A673 (cell line): ENCODE measurements around the gene STYXL2. TPM values are rescaled to one million over a fixed set of nuclear protein-coding genes. Genes with fewer than 3 reads are reported as not detected.

Experiments
- BruUV-seq: library from RNA; stranded (reverse); fragments of 400-500 nt; replicated peaks from 2 replicates; lab custom pipeline; 2021; lab: Mats Ljungman, UMichigan
- CTCF ChIA-PET: fragments of 300-600 bp; sonication (Branson Sonifier 250); formaldehyde crosslinking; loops from one replicate; lab custom pipeline; 2022; ENCODE audit warnings: antibody characterized with exemption; lab: Charles Lee
- POLR2A ChIA-PET: fragments of 300-600 bp; sonication (Branson Sonifier 250); formaldehyde crosslinking; loops from one replicate; lab custom pipeline; 2022; ENCODE audit warnings: antibody characterized with exemption; ENCODE audit not compliant: low non-redundant PET; lab: Charles Lee
- DNase-seq: peaks from one replicate; pipeline ENCODE4 v3.0.0-alpha.2; 2015; ENCODE audit warnings: low spot score
- H3K27ac ChIP-seq: fragments of 200-600 bp; sonication (generic); 2 replicates; pipeline ENCODE4 v1.5.1; 2016; ENCODE audit warnings: mixed run types, low read depth, mild to moderate bottlenecking, mixed read lengths, antibody characterized with exemption, low read length; ENCODE audit not compliant: poor library complexity, severe bottlenecking
- H3K27me3 ChIP-seq: fragments of 200-600 bp; sonication (generic); replicated peaks from 2 replicates; pipeline ENCODE4 v1.6.1; 2017; ENCODE audit warnings: mixed run types, low read depth, mild to moderate bottlenecking, mixed read lengths, antibody characterized with exemption, low read length; ENCODE audit not compliant: insufficient read depth, poor library complexity
- H3K36me3 ChIP-seq: fragments of 200-600 bp; sonication (generic); 2 replicates; pipeline ENCODE4 v1.6.1; 2016; ENCODE audit warnings: mixed run types, mild to moderate bottlenecking, mixed read lengths, antibody characterized with exemption, low read length; ENCODE audit not compliant: insufficient read depth, poor library complexity, severe bottlenecking
- H3K4me1 ChIP-seq: fragments of 200-600 bp; sonication (generic); 2 replicates; pipeline ENCODE4 v1.6.1; 2017; ENCODE audit warnings: mixed run types, mild to moderate bottlenecking, mixed read lengths, antibody characterized with exemption, low read length; ENCODE audit not compliant: insufficient read depth, poor library complexity, severe bottlenecking
- H3K4me3 ChIP-seq: fragments of 200-600 bp; sonication (generic); 2 replicates; pipeline ENCODE4 v1.5.1; 2016; ENCODE audit warnings: low read depth, mixed run types, mild to moderate bottlenecking, mixed read lengths, low read length; ENCODE audit not compliant: poor library complexity, severe bottlenecking
- H3K9me3 ChIP-seq: fragments of 200-600 bp; sonication (generic); 2 replicates; pipeline ENCODE4 v1.6.1; 2016; ENCODE audit warnings: mixed run types, low read depth, mild to moderate bottlenecking, mixed read lengths, antibody characterized with exemption, low read length; ENCODE audit not compliant: poor library complexity, severe bottlenecking
- CTCF ChIP-seq: fragments of 300-800, 200-600 bp; sonication (generic); conservative IDR thresholded peaks from 2 replicates; pipeline ENCODE4 v1.5.1; 2017; ENCODE audit warnings: low read depth, mild to moderate bottlenecking, antibody characterized with exemption, low read length, moderate library complexity, mixed read lengths
- EZH2 ChIP-seq: fragments of 200-600 bp; sonication (generic); IDR thresholded peaks from 2 replicates; pipeline ENCODE4 v1.6.1; 2017; ENCODE audit warnings: borderline replicate concordance, low read depth, mild to moderate bottlenecking, mixed read lengths, antibody characterized with exemption, low read length; ENCODE audit not compliant: poor library complexity, severe bottlenecking
- intact Hi-C: fragments of 100-400 bp; cut with micrococcal nuclease; formaldehyde crosslinking; loops from one replicate; pipeline ENCODE4 v1.10.0; 2022; ENCODE audit not compliant: unreplicated experiment
- total RNA-seq: library from RNA; stranded (reverse); gene quantifications from 2 replicates; pipeline ENCODE4 v1.2.3, GENCODE V29; 2021

The STYXL2 gene
- total RNA-seq, 1 experiment from 2014 or later, result not detected

- no TSS peak for BruUV-seq
- intact Hi-C loops, result no loop called here
Measured at GRCh38 chr1:167099851-167100250, 6.0 kb downstream of the STYXL2 start.

GRCh38 chr1:167100730-167101129 is 6.9 kb downstream of the STYXL2 start:
- no peaks in the 10 kb centered on the region for H3K36me3 ChIP-seq
- TF ChIP-seq EZH2 (no peak), CTCF (no peak)
- H3K27me3 ChIP-seq, result no peaks in the 10 kb centered on the region
- H3K9me3 ChIP-seq, result no peaks in the 10 kb centered on the region
- H3K27ac ChIP-seq, result no peak overlapping the region
- ChIA-PET CTCF (no interaction called here), POLR2A (no interaction called here)
- intact Hi-C loops, result no loop called here
- H3K4me1 ChIP-seq, result peaks cover 1% of the 10 kb centered on the region
- no TSS peak for BruUV-seq
- H3K4me3 ChIP-seq, result no peak overlapping the region
- DNase-seq, result no peak

More at GRCh38 chr1:167099851-167100250, 6.0 kb downstream of the STYXL2 start:
- Histone ChIP-seq H3K27me3 (no peaks in the 10 kb centered on the region), H3K9me3 (no peaks in the 10 kb centered on the region), H3K4me1 (peaks cover 10% of the 10 kb centered on the region), H3K27ac (no peak overlapping the region), H3K4me3 (no peak overlapping the region), H3K36me3 (no peaks in the 10 kb centered on the region)
- TF ChIP-seq EZH2, result no peak
- ChIA-PET POLR2A (no interaction called here), CTCF (no interaction called here)
- DNase-seq, result no peak

GRCh38 chr1:167101754-167102153 is 7.9 kb downstream of the STYXL2 start:
- no TSS peak for BruUV-seq

More at GRCh38 chr1:167101754-167102153, 7.9 kb downstream of the STYXL2 start:
- ChIA-PET POLR2A (no interaction called here), CTCF (no interaction called here)
- no peak overlapping the region for H3K27ac ChIP-seq
- intact Hi-C loops, result no loop called here
- H3K36me3 ChIP-seq, result no peaks in the 10 kb centered on the region
- DNase-seq, result no peak
- H3K4me1 ChIP-seq, result no peaks in the 10 kb centered on the region
- H3K27me3 ChIP-seq, result no peaks in the 10 kb centered on the region
- H3K4me3 ChIP-seq, result no peak overlapping the region
- TF ChIP-seq EZH2 (no peak), CTCF (no peak)
- no peaks in the 10 kb centered on the region for H3K9me3 ChIP-seq
